ENCODE results near the gene FAM107A. TPM values are rescaled to one million over a fixed set of nuclear protein-coding genes. Genes with fewer than 3 reads are reported as not detected.

FAM107A gene
- polyA plus RNA-seq, 1 donor = 0.72 TPM

DNA sequence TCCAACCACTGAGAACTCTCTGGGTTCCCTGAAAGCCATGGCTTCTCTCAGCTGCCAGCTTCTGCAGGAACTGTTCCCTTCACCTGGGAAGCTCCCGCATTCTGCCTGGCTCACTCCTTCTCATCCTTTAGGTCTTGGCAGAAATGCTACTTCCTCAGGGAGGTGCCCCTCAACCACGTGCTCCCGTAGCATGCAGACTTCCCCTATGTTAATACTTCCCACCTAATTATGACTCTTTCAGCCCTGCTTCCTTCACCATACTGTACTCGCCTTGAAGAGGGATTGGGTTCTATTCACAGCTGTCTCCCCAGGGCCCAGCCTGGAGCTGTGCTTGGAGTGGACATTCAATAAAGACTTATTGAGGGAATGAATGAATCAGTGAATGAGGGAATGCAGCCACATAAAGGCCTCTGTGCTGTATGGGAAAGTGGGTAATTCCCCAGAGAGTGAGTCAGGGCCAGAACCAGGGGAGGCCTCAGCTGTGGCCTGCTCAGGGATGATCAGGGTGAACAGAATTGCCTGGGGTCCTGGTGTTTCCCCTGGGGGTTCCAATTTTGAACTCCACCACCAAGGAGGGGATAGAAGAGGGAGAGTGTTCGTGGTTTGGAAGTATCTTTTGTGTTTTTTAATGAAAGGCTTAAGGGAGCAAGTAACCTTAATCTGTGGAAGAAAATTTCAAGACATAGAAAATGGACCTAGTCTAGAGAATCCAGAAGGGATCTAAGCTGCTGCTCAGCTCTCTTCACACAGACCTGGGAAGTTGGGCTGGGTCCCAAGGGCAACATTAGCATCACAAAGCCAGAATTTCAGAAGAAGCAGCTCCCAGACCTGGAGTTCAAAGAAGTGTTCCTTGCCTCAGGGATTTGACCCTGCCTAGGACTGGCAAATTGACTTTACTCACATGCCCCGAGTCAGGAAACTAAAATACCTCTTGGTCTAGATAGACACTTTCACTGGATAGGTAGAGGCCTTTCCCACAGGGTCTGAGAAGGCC, 14.6 kb upstream of the FAM107A start:
- no peak for DNase-seq (ENCODE audit: low read depth)

DNA sequence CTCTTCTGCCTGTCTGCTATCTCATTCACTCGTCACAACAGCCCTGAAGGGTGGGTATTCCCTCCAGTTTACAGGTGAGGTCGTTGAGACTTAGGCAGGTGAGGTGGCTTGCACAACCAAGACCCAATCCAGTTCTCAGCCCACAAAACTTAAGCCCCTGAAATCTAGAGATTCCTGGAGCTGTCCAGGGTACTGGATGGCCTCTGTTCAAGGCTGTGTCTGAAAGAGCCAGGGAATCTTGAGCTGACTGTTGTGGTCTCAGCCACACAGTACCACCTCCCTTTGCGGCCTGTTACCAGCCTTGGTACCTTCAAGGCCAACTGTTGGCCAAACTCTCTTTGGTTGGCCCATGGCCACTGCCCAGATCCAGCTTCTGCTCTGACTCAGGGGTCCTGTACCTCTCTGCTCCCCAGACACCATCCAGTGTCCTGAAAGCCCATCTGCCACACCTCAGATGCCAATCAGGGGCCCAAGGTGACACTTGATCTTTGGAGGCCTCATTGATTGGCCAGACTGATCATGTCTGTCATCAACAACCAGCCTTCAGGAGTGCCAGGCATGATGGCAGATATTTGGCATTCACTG, 10.9 kb upstream of the FAM107A start:
- no peak for DNase-seq (ENCODE audit: low read depth)

DNA sequence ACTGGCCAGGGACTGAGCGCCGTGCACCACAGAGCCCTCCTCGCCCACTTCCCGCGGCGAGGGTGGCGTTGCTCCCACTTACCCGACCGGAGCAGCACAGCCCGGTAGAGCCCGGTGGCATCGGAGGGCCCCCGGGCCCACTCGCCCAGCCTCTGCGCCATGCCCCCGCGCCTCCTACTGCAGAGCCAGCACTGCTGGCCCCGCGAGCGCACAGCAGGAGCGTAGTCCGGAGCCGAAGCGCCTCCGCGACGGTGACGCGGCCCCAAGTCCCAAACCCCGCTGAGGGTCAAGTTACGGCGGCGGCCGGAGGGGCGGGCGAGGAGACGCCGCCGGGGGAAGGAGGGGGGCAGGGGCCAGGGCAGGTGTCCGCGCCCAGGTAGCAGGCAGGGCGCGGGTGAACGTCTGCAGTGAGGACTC, 9.6 kb upstream of the FAM107A start:
- no peak for DNase-seq (ENCODE audit: low read depth)

DNA sequence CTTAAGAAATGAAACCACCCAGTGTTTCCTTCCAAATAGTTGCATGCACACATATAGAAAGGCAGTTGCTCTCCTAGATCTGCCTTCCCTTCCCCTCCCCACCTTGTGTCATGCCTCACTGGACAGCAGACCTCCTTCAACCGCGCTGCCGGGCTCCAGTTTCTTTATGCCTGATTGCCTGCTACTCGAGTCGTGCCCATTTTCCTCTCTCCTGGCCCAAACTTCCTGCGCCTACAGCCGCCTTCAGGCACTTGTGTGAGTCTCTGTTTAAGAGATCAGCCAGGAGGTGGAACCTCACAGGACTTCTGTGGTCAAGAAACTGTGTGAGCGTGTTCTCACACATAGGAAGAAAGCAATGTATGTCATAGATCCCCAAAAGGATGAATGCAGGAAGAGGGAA, 8.8 kb upstream of the FAM107A start:
- DNase-seq (ENCODE audit: low read depth) = no peak

DNA sequence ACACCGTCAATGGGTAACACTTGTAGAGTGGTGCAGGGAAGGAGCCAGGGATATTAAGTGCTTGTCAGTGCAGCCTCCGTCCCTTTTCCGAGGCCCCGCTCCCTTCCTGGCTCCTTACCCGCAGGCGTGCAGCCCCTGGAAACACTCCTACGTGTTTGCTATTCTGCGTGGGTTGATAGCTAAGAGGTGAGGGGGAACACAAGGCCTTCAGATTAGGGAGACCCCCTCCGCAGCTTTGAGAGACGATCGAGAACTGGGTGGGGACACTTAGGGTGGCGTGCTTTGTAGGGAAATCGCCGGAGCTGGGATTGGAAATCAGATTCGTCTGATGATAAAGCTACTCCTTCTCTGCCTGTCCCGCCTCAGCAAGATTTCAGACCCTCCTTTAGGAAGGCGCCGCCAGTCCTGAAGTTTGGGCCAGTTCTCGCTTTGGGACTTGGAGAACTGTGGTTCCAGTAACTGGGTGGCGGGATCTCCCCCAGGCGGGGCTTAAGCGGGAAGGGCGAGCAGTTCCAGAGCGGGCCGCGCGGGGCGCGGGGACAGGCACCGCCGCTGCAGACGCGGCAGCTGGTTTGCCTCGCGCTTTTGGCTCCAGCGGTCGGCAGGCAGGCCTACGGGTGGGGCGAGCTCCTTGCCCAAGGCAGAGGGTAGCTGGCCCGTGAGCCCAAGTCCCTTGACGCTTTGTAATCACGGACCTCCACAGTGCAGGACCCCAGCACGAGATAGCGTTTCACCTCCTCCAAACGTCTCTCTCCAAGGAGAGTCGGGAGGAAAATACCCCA, 8.0 kb upstream of the FAM107A start:
- DNase-seq (ENCODE audit: low read depth) = no peak

DNA sequence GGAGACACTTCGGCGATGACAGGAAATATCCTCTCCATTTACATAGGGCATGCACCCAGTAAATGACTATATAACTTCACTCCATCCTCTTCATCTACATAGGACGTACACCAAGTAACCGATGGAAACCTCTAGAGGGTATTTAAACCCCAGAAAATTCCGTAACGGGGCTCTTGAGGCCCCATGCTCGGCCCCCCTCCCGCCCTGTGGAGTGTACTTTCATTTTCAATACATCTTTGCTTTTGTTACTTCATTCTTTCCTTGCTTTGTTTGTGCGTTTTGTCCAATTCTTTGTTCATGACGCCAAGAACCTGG, 7.5 kb upstream of the FAM107A start:
- DNase-seq (ENCODE audit: low read depth) = no peak

DNA sequence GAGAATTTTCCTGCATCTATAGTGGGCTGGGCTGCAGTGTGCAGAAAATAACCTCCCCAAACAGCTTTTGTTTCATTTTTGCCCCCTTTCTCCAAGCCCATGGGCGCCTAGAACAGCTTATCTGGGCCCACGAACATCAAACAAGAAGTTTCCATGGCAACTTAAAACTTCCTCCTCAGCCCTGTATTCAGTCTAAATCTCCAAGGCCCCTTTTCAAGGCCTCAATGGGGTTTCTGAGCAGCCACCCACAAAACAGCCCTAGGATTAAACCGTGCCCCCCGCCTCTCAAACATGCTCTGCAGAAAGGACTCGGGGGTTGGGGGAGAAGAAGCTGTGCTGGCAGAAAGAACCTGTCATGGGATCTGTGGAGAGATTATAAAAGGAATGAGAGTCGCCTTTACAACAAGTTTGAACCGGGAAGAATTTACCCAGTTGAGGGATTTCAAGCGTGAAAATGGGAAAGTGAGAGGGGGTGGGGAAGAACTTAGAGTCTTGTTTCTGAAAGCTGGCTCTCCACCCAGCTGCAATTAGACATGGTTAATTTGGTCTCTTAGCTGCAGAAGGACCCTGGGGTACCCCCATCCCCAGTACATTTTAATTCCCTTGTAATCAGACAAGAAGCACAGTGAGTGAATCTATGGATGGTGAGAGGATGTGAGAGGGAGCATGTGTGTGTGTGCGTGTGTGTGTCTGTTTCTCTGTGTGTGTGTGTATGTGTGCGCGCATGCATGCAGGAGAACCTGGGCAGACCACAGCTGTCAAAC, 4.3 kb upstream of the FAM107A start:
- no peak for DNase-seq (ENCODE audit: low read depth)

DNA sequence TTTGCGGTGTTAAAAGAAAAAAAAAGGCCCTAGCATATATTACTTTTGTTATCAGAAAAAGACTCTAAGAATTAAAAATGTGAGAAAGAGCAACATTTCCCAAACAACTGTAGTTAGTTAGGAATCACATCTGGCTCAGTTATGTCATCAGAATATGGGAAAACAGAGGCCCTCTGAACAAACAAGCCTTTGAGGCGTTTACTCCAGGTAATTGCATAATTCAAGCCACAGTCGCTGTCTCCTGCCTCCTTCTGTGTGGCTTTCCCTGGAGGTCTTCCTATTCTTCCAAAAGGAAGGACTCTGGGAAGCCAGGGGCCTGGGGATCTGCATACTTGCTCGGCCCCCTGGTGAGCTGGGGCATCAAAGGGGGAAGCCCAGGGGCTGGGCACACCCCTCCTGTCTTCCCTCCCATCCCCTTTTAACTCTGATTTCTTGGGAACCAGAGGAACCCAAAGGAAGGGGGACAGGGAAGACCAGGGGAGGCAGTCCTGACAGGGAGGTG, 3.7 kb upstream of the FAM107A start:
- DNase-seq (ENCODE audit: low read depth) = no peak

DNA sequence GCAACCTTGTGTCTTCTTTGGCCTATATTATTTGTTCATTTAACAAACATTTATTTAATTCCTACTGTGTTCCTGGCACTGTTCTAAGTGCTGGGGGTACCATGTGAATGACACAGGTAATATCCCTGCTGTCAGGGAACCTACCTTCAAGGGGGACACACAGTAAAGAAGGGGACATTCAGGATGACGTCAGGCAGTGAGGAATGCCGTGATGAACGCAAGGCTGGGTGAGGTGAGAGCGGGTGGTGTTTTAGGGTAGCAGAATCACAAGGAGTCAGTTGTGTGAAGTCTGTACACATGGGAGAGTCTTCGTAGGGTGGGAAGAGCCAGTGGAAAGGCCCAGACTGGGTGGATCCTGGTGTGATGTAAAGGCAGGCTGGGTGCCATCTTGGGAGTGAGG, 1.7 kb upstream of the FAM107A start:
- DNase-seq (ENCODE audit: low read depth) = no peak

DNA sequence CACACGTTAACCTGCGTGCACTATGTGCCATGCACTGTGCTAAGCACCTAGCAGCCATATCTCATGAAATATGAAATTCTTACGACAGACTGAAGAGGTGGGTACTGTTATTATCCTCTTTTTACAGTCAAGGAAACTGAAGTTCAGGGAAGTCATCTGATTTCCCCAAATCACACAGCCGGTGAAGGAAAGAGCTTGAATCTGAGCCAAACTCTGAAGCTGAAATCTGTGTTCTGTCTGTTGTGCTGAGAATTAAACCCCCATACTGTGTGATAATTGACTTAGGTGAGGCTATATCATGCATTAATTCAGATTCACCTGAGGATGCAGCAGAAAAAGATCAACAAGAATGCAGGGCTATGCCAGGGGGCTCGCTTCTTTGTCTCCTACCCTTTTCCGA, 475 bp downstream of the FAM107A start:
- DNase-seq (ENCODE audit: low read depth) = no peak

DNA sequence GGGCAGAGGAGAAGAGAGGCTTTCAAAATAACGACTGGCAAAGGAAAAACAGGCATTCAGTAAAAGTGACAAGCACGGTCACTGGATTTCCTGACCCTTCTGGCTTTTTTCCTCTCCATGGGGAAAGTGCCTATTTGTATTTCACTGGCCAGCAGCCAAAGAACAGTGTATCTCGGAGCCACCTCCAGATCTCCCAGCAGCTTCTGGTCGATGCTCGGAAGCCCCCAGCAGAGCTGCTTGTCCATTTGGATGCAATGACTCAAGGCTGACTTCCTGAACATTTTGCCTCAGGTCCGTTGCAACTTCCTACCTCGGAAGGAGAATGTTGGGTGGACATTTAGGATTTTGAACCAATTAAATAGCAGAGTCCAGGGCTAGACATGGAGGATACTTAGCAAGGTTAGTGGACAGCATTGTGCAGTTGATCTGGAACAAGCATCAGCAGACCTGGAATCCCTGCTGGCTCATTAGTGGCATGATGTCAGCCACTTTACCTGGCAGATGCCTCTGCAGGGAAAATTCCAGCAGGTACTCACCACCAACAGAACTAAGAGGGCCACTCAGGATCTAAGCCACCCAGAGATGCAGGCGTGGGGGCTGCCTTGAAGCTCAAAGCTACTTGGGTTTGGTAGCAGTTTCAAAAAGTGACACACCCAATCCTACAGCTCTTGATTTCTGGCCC, 1.1 kb downstream of the FAM107A start:
- no peak for DNase-seq (ENCODE audit: low read depth)

DNA sequence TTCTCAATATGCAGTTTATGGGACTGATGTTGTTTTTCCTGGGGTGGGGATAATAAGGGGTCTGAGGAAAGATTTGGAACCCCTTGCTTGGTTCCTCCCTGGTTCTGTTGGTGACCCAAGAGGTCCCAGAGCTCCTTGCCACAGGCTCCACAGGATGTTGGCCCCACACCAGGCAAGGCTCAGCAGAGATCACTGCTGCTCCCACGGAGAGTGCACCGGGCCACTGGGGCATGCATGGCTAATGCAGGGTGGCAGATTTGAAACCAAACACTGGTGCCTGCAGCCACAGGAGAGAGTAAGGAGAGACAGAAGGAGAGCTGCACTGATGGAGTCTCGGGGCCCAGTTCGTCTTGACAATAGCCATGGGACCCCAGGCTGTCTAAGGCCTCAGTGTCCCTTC, 2.5 kb downstream of the FAM107A start:
- no peak for DNase-seq (ENCODE audit: low read depth)

DNA sequence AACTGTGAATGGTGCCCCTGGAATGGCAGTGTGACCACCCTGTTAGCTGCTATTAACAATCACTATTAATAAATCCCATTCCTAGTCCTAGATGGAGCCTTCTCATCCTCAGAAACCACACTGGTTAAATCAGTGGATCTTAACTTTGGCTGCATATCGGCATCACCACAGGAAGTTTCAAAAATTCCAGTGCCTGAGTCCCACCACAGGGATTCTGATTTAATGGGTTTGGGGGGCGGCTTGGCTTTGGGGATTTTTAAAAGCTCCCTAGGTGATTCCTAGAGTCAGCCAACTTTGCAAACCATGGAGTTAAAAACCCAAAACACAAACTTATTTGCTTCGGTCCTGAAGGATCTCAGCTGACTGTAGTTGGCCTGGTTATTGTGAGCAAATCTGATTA, 3.1 kb downstream of the FAM107A start:
- no peak for DNase-seq (ENCODE audit: low read depth)

DNA sequence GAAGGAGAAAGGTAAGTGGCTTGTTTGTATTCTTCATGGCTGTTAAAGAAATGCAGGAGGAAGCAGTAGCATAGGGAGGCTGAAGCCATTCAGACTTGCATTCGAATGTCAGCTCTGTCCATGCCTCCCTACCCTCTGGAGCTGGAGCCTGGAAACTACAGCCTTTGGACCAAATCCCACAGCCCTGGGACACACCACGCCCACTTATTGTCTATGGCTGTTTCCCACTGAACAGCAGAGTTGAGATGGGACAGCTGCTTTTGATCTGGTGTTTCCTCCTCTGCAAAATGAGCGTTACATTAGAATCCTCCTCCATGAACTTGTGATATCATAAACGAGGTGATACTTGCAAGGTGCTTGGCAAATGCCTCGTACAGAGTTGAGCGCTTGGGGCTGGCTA, 3.6 kb downstream of the FAM107A start:
- DNase-seq (ENCODE audit: low read depth) = no peak

DNA sequence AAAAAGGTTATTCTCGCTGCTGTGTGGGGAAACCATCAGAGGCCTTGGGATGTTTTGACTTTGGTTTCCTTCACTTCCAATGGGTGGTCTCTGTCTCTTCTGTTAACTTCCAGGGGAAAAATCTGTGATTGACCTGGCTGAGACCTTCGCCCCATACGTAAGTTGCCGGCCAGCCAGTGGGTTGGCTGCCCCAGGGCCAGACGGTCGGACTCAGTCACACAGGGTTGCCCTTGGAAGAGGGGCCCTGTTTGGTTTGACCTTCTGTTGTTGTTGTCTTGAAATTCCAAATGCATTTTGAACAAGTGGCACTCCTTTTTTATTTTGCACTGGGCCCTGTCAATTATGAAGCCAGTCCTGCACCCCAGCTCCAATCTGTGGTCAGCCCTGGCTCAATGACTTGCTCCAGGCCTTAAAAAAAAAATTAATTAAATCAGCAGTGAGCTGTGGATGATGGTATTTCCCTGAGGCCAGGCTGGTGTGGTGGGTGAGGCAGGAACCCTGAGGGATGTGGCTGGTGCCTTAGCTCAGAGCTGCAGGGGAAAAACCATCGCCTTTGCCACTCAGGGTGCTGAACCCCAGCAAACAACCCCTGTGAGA, 4.5 kb downstream of the FAM107A start:
- DNase-seq (ENCODE audit: low read depth) = no peak

DNA sequence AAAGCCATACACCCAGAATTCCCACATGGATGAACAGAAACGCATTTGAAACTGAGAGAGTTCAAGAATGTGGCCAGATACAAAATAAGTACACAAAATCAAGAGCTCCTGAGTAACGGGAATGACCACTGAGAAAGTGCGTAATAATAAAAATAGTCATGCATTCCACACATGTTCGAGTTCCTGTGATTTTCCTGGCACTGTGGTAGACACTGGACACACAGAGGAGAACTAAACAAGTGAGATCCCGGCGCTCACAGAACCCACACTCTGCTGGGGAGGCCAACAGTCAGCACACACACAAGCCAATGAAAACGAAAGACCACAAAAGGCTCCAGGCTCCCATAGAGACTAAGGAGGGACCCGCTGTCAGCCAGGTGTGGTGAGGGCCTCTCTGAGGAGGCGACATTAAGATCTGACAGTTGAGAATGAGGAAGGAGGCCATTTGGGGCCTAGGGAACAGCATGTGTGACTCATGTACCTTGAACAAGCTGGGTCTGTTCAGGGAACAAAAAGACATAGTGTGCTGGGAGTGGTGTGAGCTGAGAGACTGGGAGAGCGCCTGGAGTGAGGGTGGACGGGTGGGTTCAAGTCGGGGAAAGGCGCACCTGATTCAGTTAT, 5.1 kb downstream of the FAM107A start:
- no peak for DNase-seq (ENCODE audit: low read depth)

DNA sequence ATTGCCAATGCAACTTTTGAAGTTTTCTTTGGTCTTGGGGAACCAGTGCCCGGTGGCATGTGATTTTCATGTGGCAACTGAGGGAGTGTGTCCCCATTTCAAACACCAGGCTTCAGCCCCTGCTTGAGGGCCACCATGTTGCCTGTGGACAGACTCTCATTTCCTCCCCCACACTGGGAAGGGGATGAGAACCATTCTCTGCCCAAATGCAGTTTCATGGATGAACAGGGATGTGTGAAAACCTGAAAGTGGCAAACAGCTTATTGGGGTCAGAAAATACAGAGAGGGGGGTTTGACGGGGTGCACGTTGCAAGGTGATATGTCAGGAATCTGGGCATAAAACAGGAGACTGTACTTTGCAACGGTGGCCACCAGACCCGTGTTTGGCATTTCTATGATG, 6.3 kb downstream of the FAM107A start:
- DNase-seq (ENCODE audit: low read depth) = no peak

DNA sequence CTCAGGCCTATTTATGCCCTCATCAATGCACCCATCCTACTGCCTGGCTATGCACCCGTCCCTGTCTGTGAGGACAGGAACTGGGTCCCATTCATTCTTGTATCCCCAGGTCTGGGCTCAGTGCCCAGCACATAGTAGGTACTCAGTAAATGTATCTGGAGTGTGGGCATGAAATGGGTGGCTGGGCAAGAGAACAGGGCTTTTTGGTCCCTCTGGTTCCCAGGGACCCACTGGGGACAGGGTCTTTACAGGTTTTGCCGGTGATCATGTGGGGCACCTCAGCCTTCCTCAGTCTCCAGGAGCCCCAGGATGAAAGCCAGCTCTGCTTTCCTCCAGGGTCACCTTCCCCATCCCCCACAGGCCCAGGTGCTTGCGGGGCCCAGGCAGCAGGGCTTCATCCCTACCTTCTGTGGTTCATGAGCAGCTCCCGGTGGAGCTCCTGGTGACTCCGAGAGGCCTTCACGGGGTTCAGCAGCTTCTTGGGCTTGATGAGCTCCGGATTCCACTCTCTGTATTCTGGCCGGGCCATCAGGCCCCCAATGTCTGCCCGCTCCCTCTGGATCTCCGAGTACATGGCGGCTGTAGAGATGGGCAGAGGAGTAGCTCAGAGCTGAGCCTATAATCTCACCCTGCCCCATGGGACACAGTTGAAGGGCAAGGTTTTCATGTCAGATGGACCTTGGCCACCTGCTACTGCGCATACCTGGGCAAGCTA, 7.7 kb downstream of the FAM107A start:
- DNase-seq (ENCODE audit: low read depth) = no peak

DNA sequence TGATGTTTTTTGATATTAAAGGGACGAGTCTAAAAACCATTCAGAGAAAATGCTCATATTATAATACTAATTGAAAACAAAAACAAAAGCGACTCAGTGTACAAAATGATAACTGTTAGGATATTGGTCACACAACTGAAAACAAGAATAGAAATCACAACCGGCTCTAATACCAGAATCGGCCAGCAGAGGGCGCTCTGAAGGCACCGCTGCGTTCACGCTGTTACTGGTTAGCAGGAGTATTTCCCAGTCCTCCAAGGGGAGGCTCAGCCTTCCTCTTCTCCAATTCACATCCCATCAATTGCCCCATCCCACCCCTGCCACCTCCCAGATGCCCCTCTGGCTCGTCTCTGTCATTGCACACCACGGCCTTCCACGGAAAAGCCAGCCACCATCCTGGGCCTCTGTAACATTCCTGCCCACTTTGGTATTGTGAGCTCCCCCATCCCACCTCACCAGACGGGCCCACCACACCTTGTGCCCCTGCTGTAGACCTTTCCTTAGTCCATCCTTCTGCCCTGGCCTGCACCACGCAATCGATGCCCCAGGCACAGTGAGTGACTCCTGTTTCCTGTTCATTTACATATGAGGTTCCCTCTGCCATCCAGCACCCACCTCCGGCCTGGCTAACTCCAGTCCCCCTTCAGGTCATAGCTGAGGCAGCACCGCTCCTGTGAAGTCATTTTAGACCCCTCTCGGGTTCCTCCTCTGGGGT, 8.5 kb downstream of the FAM107A start:
- DNase-seq (ENCODE audit: low read depth) = no peak
